ENCODE measurements around the gene POLG2.

POLG2 gene

GRCh38 chr17:64496786-64497564 lies at the start of gene POLG2:
POLG2 (minus strand) TSS chr17:64497054; CDS start chr17:64496968, 86 bp downstream.
- no peaks in the 10 kb centered on the region for H3K9me3 Mint-ChIP-seq

GRCh38 chr17:64544742-64545141 lies 47.9 kb upstream of the POLG2 start:
- no peaks in the 10 kb centered on the region for H3K9me3 Mint-ChIP-seq
- no peaks in the 10 kb centered on the region for H3K4me1 Mint-ChIP-seq
- DNase-seq (ENCODE audit: low spot score in 2 of 2) (no peak), ATAC-seq (no peak)
- H3K4me3 Mint-ChIP-seq: no peak overlapping the region
- no peak overlapping the region for H3K27ac Mint-ChIP-seq
- H3K36me3 Mint-ChIP-seq: peaks cover 60% of the 10 kb centered on the region

More at GRCh38 chr17:64496786-64497564, at the start of gene POLG2:
- Mint-ChIP-seq H3K36me3 (peaks cover 88% of the 10 kb centered on the region), H3K4me1 (peaks cover 80% of the 10 kb centered on the region), H3K4me3 (peak within 1 kb of the TSS; percentile 94), H3K27ac (peak within 1 kb of the TSS; percentile 100)
- ATAC-seq (peak; percentile 81), DNase-seq (ENCODE audit: low spot score in 2 of 2) (peak; percentile 91 to 98)

DNA sequence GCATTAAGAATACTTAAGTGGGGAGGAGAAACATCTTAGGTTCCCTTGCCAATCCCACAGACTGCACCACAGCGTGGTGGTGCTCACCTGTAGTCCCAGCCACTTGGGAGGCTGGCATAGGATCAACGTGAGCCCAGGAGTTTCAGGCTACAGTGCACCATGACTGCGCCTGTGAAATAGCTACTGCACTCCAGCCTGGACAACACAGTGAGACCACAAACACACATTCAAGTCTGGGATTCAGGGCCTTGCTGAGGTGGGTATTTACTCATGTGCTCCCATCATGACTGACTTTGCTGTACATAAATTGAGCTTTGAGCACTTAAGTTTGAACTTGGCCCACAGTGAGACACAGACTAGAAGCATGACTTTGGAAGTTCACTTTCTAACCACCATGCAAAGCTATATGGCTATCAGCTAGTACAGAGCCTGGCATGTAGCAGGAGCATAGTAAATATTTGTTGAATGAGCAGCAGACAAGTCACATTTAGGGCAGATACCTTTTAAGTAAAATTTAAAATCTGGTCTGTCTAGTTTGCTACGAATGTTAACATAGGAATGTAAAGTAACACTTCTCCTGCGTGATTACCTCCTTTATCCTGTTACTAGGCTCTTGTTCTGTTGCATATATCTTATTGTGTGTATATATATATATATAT lies 43.4 kb upstream of the POLG2 start:
- Mint-ChIP-seq H3K4me3 (no peak overlapping the region), H3K4me1 (no peaks in the 10 kb centered on the region), H3K9me3 (no peaks in the 10 kb centered on the region), H3K27ac (no peak overlapping the region), H3K36me3 (peaks cover 72% of the 10 kb centered on the region)
- no peak for ATAC-seq
- DNase-seq (ENCODE audit: low spot score in 2 of 2): no peak

GRCh38 chr17:64538508-64539130 lies 41.8 kb upstream of the POLG2 start:
- no peaks in the 10 kb centered on the region for H3K9me3 Mint-ChIP-seq
- ATAC-seq (no peak), DNase-seq (ENCODE audit: low spot score in 2 of 2) (no peak)
- H3K27ac Mint-ChIP-seq: peak overlapping the region; percentile 84
- H3K4me3 Mint-ChIP-seq: no peak overlapping the region
- H3K36me3 Mint-ChIP-seq: peaks cover 73% of the 10 kb centered on the region
- peaks cover 7% of the 10 kb centered on the region for H3K4me1 Mint-ChIP-seq

- Mint-ChIP-seq H3K4me1 (peaks cover 12% of the 10 kb centered on the region), H3K9me3 (no peaks in the 10 kb centered on the region), H3K4me3 (no peak overlapping the region), H3K27ac (peak overlapping the region; percentile 67), H3K36me3 (peaks cover 82% of the 10 kb centered on the region)
- ATAC-seq: no peak
- DNase-seq (ENCODE audit: low spot score in 2 of 2): no peak
These were observed 40.6 kb upstream of the POLG2 start for GRCh38 chr17:64537488-64537887.

GRCh38 chr17:64536913-64537312 lies 40.1 kb upstream of the POLG2 start:
- peaks cover 82% of the 10 kb centered on the region for H3K36me3 Mint-ChIP-seq
- no peaks in the 10 kb centered on the region for H3K9me3 Mint-ChIP-seq
- H3K4me3 Mint-ChIP-seq: no peak overlapping the region
- H3K27ac Mint-ChIP-seq: peak overlapping the region; percentile 67
- DNase-seq (ENCODE audit: low spot score in 2 of 2) (no peak), ATAC-seq (no peak)
- H3K4me1 Mint-ChIP-seq: peaks cover 12% of the 10 kb centered on the region

DNA sequence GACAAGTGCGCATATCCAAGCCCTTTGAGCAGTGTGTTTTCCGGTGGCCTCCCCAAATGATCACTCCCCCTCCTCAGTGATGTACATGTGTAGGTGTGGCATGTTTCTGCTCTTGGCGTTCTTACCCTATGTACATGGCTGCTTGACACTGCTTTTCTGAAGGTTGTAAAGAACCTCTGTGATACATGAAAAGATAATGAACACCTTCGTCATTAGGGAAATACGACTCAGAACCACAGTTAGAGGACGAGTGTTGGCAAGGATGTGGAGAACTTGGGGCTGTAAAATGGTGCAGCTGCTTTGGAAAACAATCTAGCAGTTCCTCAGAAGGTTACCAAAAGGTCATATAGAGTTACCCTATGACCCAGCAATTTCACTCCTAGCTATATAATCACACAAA lies 38.5 kb upstream of the POLG2 start:
- no peaks in the 10 kb centered on the region for H3K9me3 Mint-ChIP-seq
- DNase-seq (ENCODE audit: low spot score in 2 of 2): no peak
- no peak for ATAC-seq
- no peak overlapping the region for H3K4me3 Mint-ChIP-seq
- peaks cover 94% of the 10 kb centered on the region for H3K36me3 Mint-ChIP-seq
- H3K4me1 Mint-ChIP-seq: peaks cover 12% of the 10 kb centered on the region
- no peak overlapping the region for H3K27ac Mint-ChIP-seq

- ATAC-seq (peak; percentile 31), DNase-seq (ENCODE audit: low spot score in 2 of 2) (no peak)
- no peaks in the 10 kb centered on the region for H3K9me3 Mint-ChIP-seq
- H3K36me3 Mint-ChIP-seq: peaks cover 100% of the 10 kb centered on the region
- H3K4me1 Mint-ChIP-seq: peaks cover 12% of the 10 kb centered on the region
- H3K4me3 Mint-ChIP-seq: no peak overlapping the region
- peak overlapping the region; percentile 58 for H3K27ac Mint-ChIP-seq
These were observed 37.3 kb upstream of the POLG2 start for GRCh38 chr17:64534187-64534586.

DNA sequence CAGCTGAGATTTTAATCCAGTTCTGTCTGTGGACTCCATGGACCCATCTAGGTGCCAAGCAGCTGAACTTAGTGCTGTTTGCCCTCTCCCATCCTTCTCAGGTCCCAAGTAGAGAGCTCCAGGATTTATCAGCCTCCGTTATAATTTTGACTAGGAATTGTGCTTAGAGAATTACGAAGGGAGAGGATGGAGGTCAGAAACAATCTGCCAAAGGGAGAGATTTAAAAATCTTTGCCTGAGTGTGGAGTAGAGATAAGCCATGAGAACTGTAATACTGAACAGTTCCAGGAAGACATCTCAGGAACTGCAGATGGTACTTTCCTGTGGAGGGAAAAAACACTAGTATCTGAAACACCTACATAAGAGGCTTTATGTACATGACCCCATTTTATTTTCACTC lies 36.9 kb upstream of the POLG2 start:
- DNase-seq (ENCODE audit: low spot score in 2 of 2) (no peak), ATAC-seq (no peak)
- peak overlapping the region; percentile 58 for H3K27ac Mint-ChIP-seq
- H3K36me3 Mint-ChIP-seq: peaks cover 100% of the 10 kb centered on the region
- no peaks in the 10 kb centered on the region for H3K9me3 Mint-ChIP-seq
- peaks cover 12% of the 10 kb centered on the region for H3K4me1 Mint-ChIP-seq
- no peak overlapping the region for H3K4me3 Mint-ChIP-seq

- Mint-ChIP-seq H3K4me3 (no peak overlapping the region), H3K27ac (peak overlapping the region; percentile 58), H3K4me1 (peaks cover 12% of the 10 kb centered on the region), H3K9me3 (no peaks in the 10 kb centered on the region), H3K36me3 (peaks cover 100% of the 10 kb centered on the region)
- ATAC-seq (no peak), DNase-seq (ENCODE audit: low spot score in 2 of 2) (no peak)
These were observed 35.6 kb upstream of the POLG2 start for GRCh38 chr17:64532409-64532808.

- no peaks in the 10 kb centered on the region for H3K9me3 Mint-ChIP-seq
- DNase-seq (ENCODE audit: low spot score in 2 of 2) (no peak), ATAC-seq (no peak)
- H3K27ac Mint-ChIP-seq: peak overlapping the region; percentile 58
- H3K4me1 Mint-ChIP-seq: peaks cover 12% of the 10 kb centered on the region
- peaks cover 100% of the 10 kb centered on the region for H3K36me3 Mint-ChIP-seq
- H3K4me3 Mint-ChIP-seq: no peak overlapping the region
These were observed 35.1 kb upstream of the POLG2 start for GRCh38 chr17:64531955-64532371.

DNA sequence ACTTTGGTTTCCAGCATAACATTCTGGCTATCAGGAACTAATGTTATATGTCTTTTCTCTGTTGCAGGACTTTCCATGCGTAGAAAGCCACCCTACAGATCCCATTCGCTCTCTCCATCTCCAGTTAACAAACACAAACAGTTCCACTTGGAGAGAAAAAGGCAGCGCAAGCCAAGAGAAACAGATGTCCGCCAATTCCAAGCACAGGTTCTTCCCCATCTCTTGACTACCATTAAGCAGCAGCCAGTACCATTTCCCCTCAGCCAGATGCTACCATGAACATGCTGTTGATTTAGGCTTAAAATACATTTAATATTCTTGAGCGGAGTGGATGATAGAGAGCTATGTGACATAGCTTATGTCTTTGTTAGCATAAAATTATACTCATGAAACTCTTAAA lies 32.4 kb upstream of the POLG2 start:
- H3K4me1 Mint-ChIP-seq: peaks cover 10% of the 10 kb centered on the region
- H3K4me3 Mint-ChIP-seq: no peak overlapping the region
- DNase-seq (ENCODE audit: low spot score in 2 of 2) (no peak), ATAC-seq (no peak)
- peaks cover 100% of the 10 kb centered on the region for H3K36me3 Mint-ChIP-seq
- peak overlapping the region; percentile 23 for H3K27ac Mint-ChIP-seq
- no peaks in the 10 kb centered on the region for H3K9me3 Mint-ChIP-seq

- peaks cover 100% of the 10 kb centered on the region for H3K36me3 Mint-ChIP-seq
- ATAC-seq (no peak), DNase-seq (ENCODE audit: low spot score in 2 of 2) (no peak)
- H3K27ac Mint-ChIP-seq: peak overlapping the region; percentile 23
- no peak overlapping the region for H3K4me3 Mint-ChIP-seq
- no peaks in the 10 kb centered on the region for H3K4me1 Mint-ChIP-seq
- H3K9me3 Mint-ChIP-seq: no peaks in the 10 kb centered on the region
These were observed 31.1 kb upstream of the POLG2 start for GRCh38 chr17:64527914-64528313.

DNA sequence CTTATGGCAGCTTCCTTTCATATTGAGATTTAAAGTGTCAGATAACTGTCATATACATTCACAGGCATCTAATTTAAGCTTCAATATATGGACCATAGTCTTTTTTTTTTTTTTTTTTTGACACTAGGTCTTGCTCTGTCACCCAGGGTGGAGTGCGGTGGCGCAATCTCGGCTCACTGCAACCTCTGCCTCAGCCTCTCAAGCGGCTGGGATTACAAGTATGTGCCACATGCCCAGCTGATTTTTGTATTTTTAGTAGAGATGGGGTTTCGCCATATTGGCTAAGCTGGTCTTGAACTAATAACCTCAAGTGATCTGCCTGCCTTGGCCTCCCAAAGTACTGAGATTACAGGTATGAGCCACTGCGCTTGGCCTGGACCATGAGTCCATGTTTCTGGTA lies 23.5 kb upstream of the POLG2 start:
- no peak for ATAC-seq
- Mint-ChIP-seq H3K9me3 (no peaks in the 10 kb centered on the region), H3K36me3 (peaks cover 100% of the 10 kb centered on the region), H3K4me3 (no peak overlapping the region), H3K4me1 (peaks cover 7% of the 10 kb centered on the region), H3K27ac (no peak overlapping the region)
- no peak for DNase-seq (ENCODE audit: low spot score in 2 of 2)

- H3K36me3 Mint-ChIP-seq: peaks cover 100% of the 10 kb centered on the region
- DNase-seq (ENCODE audit: low spot score in 2 of 2) (no peak), ATAC-seq (no peak)
- peak overlapping the region; percentile 37 for H3K27ac Mint-ChIP-seq
- H3K9me3 Mint-ChIP-seq: no peaks in the 10 kb centered on the region
- no peak overlapping the region for H3K4me3 Mint-ChIP-seq
- peaks cover 14% of the 10 kb centered on the region for H3K4me1 Mint-ChIP-seq
These were observed 22.7 kb upstream of the POLG2 start for GRCh38 chr17:64519601-64520000.
